ENCODE results near the gene NTM.

- TF ChIP-seq CTCF (IDR thresholded peaks at IDR 0.05; ENCODE audit: poor library complexity) (no peak), EZH2 (IDR thresholded peaks at IDR 0.05; ENCODE audit: borderline replicate concordance) (no peak)
Measured at GRCh38 chr11:131512228-131512627, 141.8 kb downstream of the NTM start.

All from hepatocyte (in vitro differentiated cells).